ENCODE results near the gene COX6B2.

DNA sequence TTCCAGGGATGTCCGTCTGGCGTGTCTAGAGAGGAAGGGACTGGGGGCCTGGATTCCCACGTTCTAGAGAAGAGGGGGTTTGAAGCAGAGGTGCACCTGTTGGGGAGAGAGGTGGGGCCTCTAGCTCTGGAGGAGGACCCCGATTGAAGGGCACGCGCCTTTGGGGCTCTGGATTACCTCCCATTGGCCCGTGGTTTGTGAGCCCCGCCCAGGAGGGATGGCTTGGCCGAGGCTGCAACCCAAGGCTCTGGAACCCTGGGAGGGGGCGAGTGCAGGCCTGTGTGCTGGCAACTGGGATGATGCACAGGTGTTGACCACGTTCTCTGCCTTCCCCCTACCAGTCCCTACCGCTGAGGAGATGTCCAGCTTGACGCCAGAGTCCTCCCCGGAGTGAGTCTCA lies 49.5 kb downstream of the COX6B2 start:
- TF ChIP-seq, protein P1, sequence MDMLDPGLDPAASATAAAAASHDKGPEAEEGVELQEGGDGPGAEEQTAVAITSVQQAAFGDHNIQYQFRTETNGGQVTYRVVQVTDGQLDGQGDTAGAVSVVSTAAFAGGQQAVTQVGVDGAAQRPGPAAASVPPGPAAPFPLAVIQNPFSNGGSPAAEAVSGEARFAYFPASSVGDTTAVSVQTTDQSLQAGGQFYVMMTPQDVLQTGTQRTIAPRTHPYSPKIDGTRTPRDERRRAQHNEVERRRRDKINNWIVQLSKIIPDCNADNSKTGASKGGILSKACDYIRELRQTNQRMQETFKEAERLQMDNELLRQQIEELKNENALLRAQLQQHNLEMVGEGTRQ (IDR thresholded peaks at IDR 0.05; ENCODE audit: borderline replicate concordance, low read depth, low read length) = no peak
- no peak for TF ChIP-seq TAF1 (IDR thresholded peaks at IDR 0.05; ENCODE audit: borderline replicate concordance, low read depth, low read length)
